Panc1 (cell line): ENCODE data around the gene GLIPR1. TPM values are rescaled to one million over a fixed set of nuclear protein-coding genes. Genes with fewer than 3 reads are reported as not detected.

Experiments
- ATAC-seq: fragments of 200-7000 bp; cut with Tn5 transposase; 2 replicates; pipeline ENCODE4 v1.9.1; 2020; ENCODE audit warnings: mild to moderate bottlenecking, moderate library complexity
- BruUV-seq: library from RNA; stranded (reverse); fragments of 400-500 nt; replicated peaks from 2 replicates; lab custom pipeline; 2021; lab: Mats Ljungman, UMichigan
- CTCF ChIA-PET: fragments of 300-600 bp; sonication (Branson Sonifier 250); formaldehyde crosslinking; loops from one replicate; lab custom pipeline; 2022; ENCODE audit warnings: antibody characterized with exemption; lab: Charles Lee
- POLR2A ChIA-PET: fragments of 300-600 bp; sonication (Branson Sonifier 250); formaldehyde crosslinking; loops from one replicate; lab custom pipeline; 2022; ENCODE audit warnings: antibody characterized with exemption; lab: Charles Lee
- DNase-seq: peaks from one replicate; pipeline ENCODE4 v3.0.0-alpha.2; 2010; ENCODE audit warnings: low read depth, low spot score
- H3K27ac ChIP-seq: 2 replicates; pipeline ENCODE4 v1.5.1; 2011; ENCODE audit warnings: mild to moderate bottlenecking, low read length, inconsistent platforms
- H3K27me3 ChIP-seq: fragments of 200-500 bp; sonication (Bioruptor generic); 2 replicates; pipeline ENCODE4 v1.6.0; 2014; ENCODE audit warnings: low read length, inconsistent platforms; ENCODE audit not compliant: control insufficient read depth, insufficient read depth
- H3K36me3 ChIP-seq: fragments of 200-500 bp; sonication (Bioruptor generic); 2 replicates; pipeline ENCODE4 v1.5.1; 2014; ENCODE audit warnings: inconsistent platforms, mild to moderate bottlenecking, low read length, moderate library complexity; ENCODE audit not compliant: control insufficient read depth, insufficient read depth
- H3K4me1 ChIP-seq: 2 replicates; pipeline ENCODE4 v1.5.1; 2011; ENCODE audit warnings: inconsistent platforms, mild to moderate bottlenecking, low read length, moderate library complexity; ENCODE audit not compliant: control insufficient read depth, insufficient read depth
- H3K4me3 ChIP-seq, 2 experiments: 2 replicates each; pipeline ENCODE4 v1.5.1; 2011 to 2012; ENCODE audit warnings: low read depth in 2 of 2, low read length in 2 of 2, mild to moderate bottlenecking in 2 of 2, inconsistent platforms in 1 of 2, moderate library complexity in 1 of 2
- H3K9me3 ChIP-seq: fragments of 200-500 bp; sonication (Bioruptor generic); 2 replicates; pipeline ENCODE4 v1.5.1; 2014; ENCODE audit warnings: low read depth, mild to moderate bottlenecking, inconsistent platforms, low read length, moderate library complexity; ENCODE audit not compliant: control insufficient read depth, insufficient read depth
- CTCF ChIP-seq: fragments of 450-650 bp; IDR thresholded peaks from 2 replicates; pipeline ENCODE4 v1.5.1; 2017; ENCODE audit warnings: mild to moderate bottlenecking
- POLR2AphosphoS5 ChIP-seq: IDR thresholded peaks from 2 replicates; pipeline ENCODE4 v1.6.1; 2012; ENCODE audit warnings: mild to moderate bottlenecking, low read depth, low read length, moderate library complexity
- REST ChIP-seq, 2 experiments: IDR thresholded peaks; 2 replicates each; pipeline ENCODE4 v1.6.1; 2011 to 2012; ENCODE audit warnings: low read depth in 2 of 2, control low read depth in 1 of 2, low read length in 1 of 2, mild to moderate bottlenecking in 1 of 2, moderate library complexity in 1 of 2; ENCODE audit not compliant: insufficient read depth in 1 of 2
- SIN3A ChIP-seq: IDR thresholded peaks from 2 replicates; pipeline ENCODE4 v1.6.1; 2012; ENCODE audit warnings: low read depth, mild to moderate bottlenecking, low read length, moderate library complexity, borderline replicate concordance; ENCODE audit not compliant: insufficient read depth
- TCF7L2 ChIP-seq: IDR thresholded peaks from 2 replicates; pipeline ENCODE4 v1.6.1; 2011; ENCODE audit warnings: mild to moderate bottlenecking, low read depth, low read length, inconsistent platforms
- in situ Hi-C: cut with HindIII; loops from 2 replicates; pipeline ENCODE4 v1.10.0; 2016; ENCODE audit warnings: low sequenced_read_pairs, low pct_unique_long_range_greater_than_20kb
- intact Hi-C: fragments of 100-400 bp; cut with micrococcal nuclease; formaldehyde crosslinking; loops from one replicate; pipeline ENCODE4 v1.10.0; 2022; ENCODE audit not compliant: unreplicated experiment
- total RNA-seq: library from RNA; stranded (reverse); gene quantifications from one replicate; pipeline ENCODE4 v1.2.1, GENCODE V29; 2021; ENCODE audit not compliant: unreplicated experiment

The GLIPR1 gene
- total RNA-seq, 1 experiment from 2014 or later = 11.5 TPM

- peaks cover 24% of the 10 kb centered on the region; the same call in 1 of the 2 replicates for H3K9me3 ChIP-seq
- DNase-seq = no peak
- H3K36me3 ChIP-seq = no peaks in the 10 kb centered on the region
- in situ Hi-C loops = no loop called here
- H3K4me3 ChIP-seq = no peak overlapping the region
- H3K27ac ChIP-seq = peak overlapping the region; percentile 88
- intact Hi-C loops = loop anchor here (5.0 kb wide), 1 partner anchor 502 kb away; no protein-coding TSS in a partner anchor
- no TSS peak for BruUV-seq
- ChIA-PET POLR2A (interaction anchor here (0.6 kb wide), 1 partner anchor 511 kb away, joined by 3 read pairs; no protein-coding TSS in a partner anchor), CTCF (no interaction called here)
- TF ChIP-seq CTCF (peak; percentile 16; the same call in 1 of the 2 replicates), REST (IDR thresholded peaks at IDR 0.05; ENCODE audit: insufficient read depth in 1 of 2, low read depth in 2 of 2, low read length in 1 of 2) (no peak), SIN3A (no peak), TCF7L2 (no peak)
- H3K4me1 ChIP-seq = peaks cover 13% of the 10 kb centered on the region
- ATAC-seq = no peak
- H3K27me3 ChIP-seq = no peaks in the 10 kb centered on the region
These were observed 44.7 kb downstream of the GLIPR1 start for GRCh38 chr12:75525263-75525662.

DNA sequence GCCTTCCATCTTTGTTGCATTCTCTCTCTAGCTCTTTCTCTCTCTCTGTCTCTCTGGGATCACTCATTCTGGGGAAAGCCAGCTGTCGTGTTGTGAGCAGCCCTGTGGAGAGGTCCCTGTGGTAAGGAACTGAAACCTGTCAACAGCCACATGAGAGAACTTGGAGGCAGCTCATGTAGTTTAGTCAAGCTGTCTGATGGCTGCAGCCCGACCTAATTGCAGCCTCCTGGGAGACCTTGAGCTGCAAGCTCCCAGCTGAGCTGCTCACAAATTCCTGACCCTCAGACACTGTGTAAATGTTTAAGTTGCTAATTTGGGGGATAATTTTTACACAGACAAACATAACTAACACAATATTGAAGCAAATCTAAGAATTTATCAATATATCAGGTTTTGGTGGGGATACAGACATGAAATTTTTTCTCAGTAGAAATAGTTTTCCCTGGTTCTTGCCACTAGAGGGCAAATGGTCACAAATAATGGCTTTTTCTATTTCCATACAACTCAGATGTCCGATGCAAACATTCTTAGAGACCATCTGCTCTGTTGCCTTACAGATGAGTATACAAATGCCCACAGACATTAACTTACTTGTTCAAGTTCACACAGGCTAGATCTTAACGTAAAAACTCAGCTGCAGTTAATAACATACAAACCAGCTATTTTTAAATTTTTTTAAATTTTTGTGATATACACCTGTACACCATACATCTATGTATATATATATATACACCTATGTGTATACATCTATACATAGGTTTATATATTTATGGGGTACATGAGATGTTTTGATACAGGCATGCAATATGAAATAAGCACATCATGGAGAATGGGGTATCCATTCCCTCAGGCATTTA lies 46.3 kb downstream of the GLIPR1 start:
- in situ Hi-C loops = no loop called here
- peak overlapping the region; percentile 78 for H3K27ac ChIP-seq
- BruUV-seq = no TSS peak

More for the DNA sequence above, 46.3 kb downstream of the GLIPR1 start:
- DNase-seq (no peak), ATAC-seq (peak; percentile 92)
- intact Hi-C loops = loop anchor here (5.0 kb wide), 1 partner anchor 500 kb away; no protein-coding TSS in a partner anchor
- CTCF ChIA-PET = interaction anchor here (0.6 to 1.6 kb wide), 5 partner anchors 75 to 501 kb away, joined by 3 to 4 read pairs (median 4); no protein-coding TSS in a partner anchor
- Histone ChIP-seq H3K4me3 (no peak overlapping the region), H3K4me1 (peaks cover 13% of the 10 kb centered on the region), H3K27me3 (no peaks in the 10 kb centered on the region), H3K9me3 (peaks cover 29% of the 10 kb centered on the region; the same call in 1 of the 2 replicates), H3K36me3 (no peaks in the 10 kb centered on the region)
- POLR2A ChIA-PET = interaction anchor here (0.6 to 2.4 kb wide), 2 partner anchors 196 to 498 kb away, joined by 3 to 11 read pairs; no protein-coding TSS in a partner anchor
- TF ChIP-seq CTCF (peak; percentile 71), POLR2AphosphoS5 (no peak), TCF7L2 (no peak)
